CD4-positive, alpha-beta T cell treated with Interleukin-6 for 4 hours (primary cell): ENCODE results near the gene GCSH.
"Not testable (repeated sequence)": the region's sequence is repeated elsewhere in the genome, so short reads cannot be mapped to it uniquely, and the experiment has no call there.

ENCODE experiments used
- DNase-seq: peaks from one replicate; pipeline ENCODE4 v3.0.0-alpha.2; 2020; ENCODE audit warnings: mixed read lengths

GCSH gene

GRCh38 chr16:81095953-81096714, at the start of gene GCSH:
Gene GCSH, minus strand, starts transcription at chr16:81096395. Its CDS starts 117 bp downstream, at chr16:81096278.
- DNase-seq = peak; percentile 99

- DNase-seq = no peak
Measured at GRCh38 chr16:81143921-81144471, 47.8 kb upstream of the GCSH start.

GRCh38 chr16:81142864-81143263, 46.7 kb upstream of the GCSH start:
- DNase-seq = no peak

- DNase-seq = no peak
Measured at GRCh38 chr16:81140930-81141780, 45.0 kb upstream of the GCSH start.

DNA sequence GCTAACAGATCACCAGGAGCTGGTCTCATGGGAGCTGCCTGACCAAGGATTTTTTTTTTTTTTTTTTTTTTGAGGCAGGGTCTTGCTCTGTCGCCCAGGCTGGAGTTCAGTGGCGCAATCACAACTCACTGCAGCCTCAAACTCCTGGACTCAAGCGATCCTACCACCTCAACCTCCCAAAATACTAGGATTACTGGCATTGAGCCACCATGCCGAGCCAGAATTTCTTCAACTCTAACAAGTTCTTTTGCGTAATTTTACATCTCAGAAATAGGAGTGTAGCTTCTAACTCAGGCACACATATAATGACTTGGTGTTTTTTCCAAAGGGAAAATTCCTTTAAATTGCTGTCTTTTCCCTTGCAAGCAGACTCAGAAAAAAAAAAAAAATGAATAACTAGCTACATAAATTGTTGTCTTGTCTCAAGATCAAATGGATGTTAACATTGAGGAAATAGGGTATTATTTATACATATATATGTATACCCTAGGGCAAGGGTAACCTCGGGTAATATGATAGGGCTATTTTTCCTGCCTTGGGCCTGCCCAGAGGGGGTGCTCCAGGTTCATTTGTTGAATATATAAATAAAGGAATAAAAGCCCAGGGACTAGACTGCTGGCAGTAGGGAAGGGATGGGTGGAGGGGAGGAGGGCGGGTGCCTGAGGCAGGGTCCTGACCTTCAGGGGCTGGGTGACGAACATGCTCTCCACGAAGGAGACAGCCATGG, 42.8 kb upstream of the GCSH start:
- DNase-seq = no peak

DNA sequence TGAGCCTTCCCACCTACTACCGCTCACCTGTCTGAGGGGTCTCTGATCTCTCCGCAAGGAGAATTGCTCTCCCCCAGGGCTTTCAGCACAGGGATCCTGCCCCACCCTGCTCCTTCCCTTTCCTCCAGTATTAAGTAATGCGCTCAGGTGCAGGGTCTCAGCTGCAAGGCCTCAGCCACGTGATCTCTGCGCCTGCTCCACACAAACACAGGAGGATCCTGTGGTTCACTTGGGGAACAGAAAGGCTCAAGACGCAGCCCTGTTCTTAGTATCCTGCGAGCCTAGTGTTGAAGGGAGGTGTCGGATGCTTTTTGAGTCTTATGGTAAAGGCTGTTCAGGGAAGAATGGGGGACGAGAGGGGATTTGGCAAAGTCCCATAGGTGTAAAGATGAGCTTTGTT, 41.6 kb upstream of the GCSH start:
- no peak for DNase-seq

DNA sequence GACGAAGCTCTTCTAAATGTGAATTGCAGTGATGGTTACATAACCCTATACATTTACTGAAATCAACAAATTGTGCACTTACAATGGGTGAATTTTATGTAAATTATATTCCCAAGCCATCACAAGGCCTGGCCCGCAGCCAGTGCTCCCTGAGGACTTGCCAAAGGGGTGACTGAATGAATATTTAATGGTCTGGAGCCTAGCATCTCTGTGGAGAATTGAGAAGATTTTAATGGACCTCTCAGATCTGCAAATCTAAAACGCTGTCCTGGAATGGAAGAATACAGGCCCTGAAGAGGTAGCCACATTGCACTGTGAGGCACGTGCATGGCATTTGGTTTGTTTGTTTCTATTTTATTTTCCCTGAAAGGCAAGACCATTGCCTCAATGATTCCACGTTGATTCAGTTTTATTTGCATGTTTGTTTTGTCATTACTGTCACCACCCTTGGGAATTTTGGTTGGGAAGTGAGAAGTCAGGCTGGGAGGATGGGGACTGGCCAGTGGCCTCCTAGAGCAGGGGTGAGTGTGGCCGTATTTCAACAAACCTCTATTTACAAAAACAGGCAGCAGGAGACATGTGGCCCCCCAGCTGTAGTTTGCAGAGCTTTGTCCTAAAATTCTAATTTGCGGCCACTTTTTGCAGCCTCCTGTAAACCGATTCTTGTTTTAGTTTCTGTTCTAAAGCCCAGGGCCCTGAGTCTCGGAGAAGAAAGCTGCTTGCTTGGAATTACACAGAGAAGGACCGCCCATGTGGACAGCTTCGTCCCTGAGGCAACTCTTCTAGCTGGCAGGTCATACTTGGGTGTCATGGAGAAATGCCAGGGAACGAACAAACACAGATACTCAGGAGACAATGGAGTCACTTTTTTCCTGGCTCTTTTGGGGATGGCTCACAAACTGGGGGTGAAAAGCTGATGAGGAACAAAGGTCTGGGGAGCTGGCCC, 40.5 kb upstream of the GCSH start:
- DNase-seq = no peak

- no peak for DNase-seq
Measured at GRCh38 chr16:81130126-81130525, 33.9 kb upstream of the GCSH start.

DNA sequence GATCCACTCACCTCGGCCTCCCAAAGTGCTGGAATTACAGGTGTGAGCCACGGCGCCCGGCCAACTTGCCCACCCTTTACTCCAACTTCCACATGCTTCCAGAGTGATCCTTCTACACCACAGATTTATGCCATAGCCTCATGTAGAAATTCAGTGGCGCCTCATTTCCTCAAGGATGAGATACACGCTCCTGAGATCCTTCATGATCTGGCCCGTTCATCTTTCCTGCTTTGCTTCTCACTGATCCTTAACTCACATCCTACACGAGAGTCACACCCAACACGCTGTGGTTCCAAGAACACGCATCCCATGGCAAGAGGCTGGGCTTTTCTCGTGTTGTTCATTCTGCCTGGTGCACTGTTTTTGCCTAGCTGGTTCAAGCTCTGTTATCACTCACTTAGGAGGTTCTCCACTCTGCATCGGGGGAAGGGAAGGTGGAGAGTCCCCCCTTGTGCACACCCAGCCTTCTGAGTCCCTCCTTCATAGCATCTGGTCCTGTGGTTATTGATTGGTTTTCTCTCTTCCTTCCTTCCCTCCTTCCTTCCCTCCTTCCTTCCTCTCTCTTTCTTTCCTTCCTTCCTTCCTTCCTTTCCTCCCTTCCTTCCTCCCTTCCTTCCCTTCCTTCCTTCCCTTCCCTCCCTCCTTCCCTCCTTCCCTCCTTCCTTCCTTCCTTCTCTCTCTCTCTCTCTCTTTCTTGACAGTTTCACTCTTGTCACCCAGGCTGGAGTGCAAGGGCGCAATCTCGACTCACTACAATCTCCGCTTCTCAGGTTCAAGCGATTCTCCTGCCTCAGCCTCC, 32.7 kb upstream of the GCSH start:
- DNase-seq = no peak

- no peak for DNase-seq
Measured at GRCh38 chr16:81127051-81127450, 30.9 kb upstream of the GCSH start.

DNA sequence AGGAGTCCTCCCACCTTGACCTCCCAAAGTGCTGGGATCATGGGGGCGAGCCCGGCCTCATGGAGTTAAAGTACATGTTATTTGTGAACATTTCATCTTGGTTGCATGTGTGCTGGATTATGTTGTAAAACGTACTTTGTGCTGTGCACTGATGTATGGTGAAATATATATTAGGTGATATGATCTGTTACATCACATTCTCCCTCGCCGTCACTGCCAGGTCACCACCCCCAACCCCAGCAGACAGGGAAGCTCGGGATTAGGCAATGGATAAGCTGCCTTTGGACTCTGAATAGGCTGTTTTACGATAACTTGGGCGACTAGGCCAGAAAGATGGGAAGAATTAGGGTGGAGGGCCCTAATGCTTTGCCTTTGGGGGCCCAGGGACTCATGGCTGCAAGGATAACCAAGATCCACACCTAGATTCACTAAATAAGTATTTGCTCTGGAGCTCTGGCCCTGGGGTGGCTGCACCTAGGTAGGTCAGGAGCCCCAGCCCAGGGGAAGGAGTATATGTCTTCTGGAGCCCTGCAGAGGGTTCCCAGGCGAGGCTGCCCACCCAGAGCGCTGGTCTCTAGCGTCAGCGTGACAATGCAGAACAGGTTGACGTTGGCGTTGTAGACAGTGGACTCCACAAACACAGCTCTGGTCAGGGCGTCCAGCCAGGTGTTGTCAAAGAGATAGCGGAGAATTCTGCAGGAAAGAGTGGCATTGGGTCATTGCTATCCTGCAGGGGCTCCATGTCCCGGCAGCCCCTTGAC, 27.1 kb upstream of the GCSH start:
- DNase-seq = no peak

- DNase-seq = no peak
Measured at GRCh38 chr16:81121474-81121990, 25.3 kb upstream of the GCSH start.

GRCh38 chr16:81117436-81117835, 21.2 kb upstream of the GCSH start:
- no peak for DNase-seq

DNA sequence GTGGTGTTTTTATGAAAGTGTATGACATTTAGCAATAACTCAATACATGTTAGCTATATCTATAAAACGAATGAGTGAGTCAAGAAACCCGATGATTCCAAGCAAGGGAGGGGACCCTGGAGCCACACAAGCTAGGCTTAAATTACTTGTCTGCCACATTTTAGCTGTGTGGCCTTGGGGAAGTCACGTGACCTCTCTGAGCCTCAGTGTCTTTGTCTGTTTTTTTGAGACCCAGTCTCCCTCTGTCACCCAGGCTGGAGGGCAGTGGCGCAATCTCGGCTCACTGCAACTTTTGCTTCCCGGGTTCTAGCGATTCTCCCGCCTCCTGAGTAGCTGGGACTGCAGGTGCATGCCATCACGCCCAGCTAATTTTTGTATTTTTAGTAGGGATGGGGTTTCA, 20.1 kb upstream of the GCSH start:
- no peak for DNase-seq

- DNase-seq = no peak
Measured at GRCh38 chr16:81112453-81112852, 16.3 kb upstream of the GCSH start.

DNA sequence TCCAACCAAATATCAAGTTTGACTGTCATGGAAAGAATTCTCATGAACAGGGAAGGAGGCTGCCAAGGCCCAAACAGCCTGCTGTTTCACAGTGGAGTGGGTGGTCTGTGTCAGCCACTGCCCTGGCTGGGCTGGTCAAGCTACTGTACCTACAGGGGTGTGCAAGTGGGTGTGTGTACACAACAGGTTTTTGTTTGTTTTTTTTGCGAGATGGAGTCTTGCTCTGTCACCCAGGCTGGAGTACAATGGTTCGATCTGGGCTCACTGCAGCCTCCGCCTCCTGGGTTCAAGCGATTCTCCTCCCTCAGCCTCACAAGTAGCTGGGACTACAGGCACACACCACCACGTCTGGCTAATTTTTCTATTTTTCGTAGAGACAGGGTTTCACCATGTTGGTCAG, 13.1 kb upstream of the GCSH start:
- not testable (repeated sequence) for DNase-seq

GRCh38 chr16:81107511-81107910, 11.3 kb upstream of the GCSH start:
- DNase-seq = no peak

DNA sequence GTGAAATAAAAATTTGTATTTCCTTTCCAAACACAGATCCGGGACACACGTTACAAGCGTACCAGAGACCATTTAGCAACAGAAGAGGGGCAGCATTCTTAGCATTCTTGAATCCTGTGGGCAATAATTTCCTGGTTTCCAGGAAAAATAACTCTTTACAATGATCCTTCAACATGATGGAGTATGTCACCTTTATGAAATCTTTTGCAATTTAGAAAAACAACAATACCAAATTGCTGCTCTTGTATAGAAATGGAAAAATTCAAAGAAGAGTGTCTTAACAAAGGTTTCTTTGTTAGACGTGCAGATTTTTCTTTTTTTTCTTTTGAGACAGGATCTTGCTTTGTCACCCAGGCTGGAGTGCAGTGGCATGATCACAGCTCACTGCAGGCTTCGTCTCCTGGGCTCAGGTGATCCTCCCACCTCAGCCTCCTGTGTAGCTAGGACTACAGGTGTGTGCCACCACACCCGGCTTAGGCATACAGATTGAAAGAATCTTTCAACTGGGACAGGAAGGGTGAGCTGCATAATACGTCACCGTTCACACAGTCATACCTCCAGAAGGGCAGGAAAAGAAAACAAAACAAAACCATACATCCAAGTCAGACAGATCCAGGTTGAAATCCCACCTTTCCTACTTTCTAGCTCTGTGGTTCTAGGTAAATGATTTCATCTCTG, 10.8 kb upstream of the GCSH start:
- DNase-seq = no peak

GRCh38 chr16:81105946-81106345, 9.8 kb upstream of the GCSH start:
- DNase-seq = no peak
